ENCODE measurements around the gene ELMO1.

ELMO1 gene

DNA sequence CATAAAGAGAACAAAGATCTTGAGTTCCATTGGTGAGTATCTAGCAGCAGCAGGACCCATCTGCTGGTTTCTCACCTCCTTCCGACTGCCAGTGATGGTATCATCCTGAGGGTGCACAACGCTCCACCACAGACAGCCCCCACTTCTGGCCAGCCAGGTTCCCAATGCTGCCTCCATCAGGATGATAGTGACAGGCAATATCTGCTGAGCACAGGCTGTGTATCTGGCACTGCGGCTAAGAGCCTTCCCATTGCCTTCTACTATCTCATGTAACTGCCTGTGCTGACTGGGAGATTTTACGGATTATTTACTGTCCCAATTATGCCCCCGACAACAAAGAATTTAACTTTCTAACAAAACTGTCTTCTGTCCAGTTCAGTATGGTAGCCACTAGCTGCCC, 372.0 kb downstream of the ELMO1 start:
- DNase-seq: no peak

DNA sequence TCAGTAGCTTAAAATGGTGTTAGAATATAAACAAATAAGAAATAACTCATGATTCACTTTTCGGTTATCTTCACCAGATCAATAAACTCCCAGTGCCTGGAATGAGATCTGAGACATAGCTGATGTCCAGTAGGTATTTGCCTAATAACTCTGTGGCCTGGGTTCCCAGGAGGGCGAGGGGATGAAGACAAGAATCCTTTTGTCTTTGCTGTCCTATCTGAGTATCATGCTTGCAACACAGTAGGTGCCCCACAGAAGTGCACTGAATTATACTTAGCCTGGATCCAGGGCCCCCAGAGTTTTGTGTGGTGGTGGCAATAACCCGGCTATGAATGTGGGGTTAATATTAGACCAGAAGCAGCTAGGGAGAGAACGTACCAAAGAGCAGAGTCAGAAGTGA, 374.3 kb downstream of the ELMO1 start:
- DNase-seq: no peak

DNA sequence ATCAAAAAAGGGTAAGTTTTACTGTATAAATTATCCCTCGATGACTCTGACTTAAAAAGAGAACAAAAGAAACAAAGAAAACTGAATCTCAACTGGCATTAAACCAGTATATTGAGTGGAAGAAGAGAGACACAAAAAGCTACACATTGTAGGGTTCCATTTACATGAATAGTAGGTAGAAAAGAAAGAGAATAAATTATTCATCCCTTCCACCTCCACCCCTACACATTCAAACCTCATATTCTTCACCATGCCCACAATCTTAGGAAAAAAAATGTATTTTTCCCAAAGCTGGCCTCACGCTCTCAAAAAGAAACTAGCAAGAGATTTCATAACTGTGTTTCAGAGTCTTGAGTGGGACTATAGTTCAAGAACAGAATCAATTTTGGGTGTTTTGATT, 377.5 kb downstream of the ELMO1 start:
- no peak for DNase-seq

DNA sequence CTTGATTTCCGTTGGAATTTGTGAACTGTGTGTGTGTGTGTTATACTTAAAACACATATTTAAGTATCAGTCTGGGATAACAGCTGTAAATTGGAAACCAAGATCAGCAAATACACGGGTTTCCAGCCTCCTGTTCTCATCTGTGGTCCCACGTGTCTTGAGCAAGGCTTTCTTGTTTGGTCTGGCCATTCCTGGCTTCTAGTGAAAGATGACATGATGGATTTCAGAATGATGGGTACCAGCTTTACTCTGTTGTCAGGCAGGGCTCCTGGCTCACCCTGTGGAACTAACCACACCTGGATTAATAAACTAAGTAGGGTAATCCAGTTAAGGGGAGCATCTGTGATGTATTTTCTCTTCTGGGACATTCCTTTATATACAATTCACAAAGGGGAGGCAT, 378.2 kb downstream of the ELMO1 start:
- no peak for DNase-seq

DNA sequence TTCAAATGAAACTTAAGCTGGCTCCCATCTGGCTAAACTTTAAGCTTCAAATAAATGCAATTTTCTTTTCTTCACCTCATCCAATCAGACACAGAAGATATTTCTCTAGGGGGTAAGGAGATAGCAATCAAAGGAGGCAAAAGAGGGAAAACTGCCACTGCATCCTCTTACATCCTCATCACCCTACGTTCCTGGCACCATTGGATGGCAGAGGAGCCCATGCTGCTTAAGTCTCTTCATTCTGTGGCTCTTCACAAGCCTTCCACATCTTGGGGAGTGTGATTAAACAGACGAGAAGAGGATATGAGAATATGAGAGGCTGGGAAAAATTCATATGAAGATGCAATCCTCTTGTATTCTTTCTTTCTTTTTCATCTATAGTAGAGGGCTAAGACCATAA, 378.6 kb downstream of the ELMO1 start:
- DNase-seq: no peak

DNA sequence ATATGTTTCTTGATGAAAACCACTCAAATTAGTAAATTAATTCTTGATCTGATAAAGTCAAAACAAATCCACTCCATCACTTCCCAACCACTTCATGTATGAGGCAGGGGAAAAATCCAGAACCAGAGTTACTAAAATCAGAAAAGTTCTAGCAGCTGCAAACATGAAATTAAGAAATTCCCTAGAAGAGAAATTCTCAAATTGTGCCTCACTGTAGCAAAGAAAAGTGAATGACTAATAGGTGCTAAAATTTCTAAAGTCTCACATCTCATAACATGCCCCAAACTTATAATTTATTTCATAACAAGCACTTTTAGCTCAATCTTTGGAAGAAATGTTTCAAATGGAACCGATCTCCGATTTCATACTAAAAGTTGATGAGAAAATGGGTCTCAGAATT, 379.3 kb downstream of the ELMO1 start:
- no peak for DNase-seq

DNA sequence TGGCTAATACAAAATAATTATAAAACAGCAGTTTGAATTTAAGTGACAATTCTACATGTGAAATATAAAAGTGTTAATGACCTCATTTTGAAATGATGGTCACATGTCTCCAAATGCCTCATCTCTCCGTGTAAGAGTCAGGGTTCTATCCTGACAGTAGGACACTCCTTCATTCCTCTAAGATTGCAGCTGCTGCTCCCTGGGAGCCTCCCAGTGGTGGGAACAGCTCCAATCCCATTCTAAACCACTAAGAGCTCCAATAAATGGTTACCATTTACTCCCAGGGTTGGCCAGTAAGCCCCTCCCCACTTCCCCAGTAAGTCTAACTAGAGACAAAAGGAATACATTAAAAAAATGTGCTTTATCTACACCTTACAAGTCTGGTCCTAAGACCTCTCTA, 379.8 kb downstream of the ELMO1 start:
- DNase-seq: no peak

DNA sequence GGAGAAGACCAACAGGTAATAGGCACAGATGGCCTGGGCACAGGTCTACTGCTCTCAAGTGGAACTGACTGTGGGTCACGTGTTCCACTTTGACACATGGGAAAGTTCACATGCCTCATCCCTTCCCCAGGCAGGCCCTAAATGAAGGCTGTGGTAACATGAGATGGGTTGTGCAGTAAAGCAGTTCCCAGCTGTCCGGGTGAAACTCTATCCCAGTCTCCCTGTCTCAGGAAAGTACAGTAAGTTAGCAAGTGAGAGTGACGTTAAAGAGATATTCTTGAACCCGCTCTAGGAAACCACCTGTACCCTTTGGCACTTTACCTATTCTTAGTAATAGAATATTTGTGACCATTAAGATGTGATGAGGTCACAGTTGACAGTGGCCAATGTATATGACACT, 380.6 kb downstream of the ELMO1 start:
- DNase-seq: no peak

DNA sequence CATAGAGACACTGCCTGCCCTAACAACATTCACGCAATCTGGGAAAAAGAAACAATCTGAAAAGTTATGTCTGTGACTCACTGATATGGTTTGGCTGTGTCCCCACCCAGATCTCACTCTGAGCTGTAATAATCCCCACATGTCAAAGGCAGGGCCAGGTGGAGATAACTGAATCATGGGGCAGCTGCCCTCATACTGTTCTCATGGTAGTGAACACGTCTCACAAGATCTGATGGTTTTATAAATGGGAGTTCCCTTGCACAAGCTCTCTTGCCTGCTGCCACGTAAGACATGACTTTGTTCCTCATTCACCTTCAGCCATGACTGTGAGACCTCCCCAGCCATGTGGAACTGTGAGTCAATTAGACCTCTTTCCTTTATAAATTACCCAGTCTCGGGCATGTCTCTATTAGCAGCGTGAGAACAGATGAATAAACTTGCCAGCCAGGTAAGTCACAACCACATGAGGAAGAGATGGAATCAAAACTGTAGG, 382.8 kb downstream of the ELMO1 start:
- DNase-seq: no peak

DNA sequence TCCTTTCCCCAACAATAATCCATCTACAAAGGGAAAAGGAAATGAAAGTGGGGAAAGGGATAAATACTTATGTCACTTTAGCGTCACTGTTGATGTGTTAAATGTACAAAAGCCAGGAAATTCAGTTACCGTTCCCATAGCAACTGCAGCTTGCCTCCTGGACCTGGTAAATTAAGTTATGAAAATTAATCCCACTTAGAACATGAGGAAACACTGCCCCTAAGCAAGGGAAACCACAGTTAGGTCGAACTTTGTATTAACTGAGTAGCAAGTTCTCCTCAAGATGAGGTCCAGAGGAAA, 386.2 kb downstream of the ELMO1 start:
- no peak for DNase-seq

DNA sequence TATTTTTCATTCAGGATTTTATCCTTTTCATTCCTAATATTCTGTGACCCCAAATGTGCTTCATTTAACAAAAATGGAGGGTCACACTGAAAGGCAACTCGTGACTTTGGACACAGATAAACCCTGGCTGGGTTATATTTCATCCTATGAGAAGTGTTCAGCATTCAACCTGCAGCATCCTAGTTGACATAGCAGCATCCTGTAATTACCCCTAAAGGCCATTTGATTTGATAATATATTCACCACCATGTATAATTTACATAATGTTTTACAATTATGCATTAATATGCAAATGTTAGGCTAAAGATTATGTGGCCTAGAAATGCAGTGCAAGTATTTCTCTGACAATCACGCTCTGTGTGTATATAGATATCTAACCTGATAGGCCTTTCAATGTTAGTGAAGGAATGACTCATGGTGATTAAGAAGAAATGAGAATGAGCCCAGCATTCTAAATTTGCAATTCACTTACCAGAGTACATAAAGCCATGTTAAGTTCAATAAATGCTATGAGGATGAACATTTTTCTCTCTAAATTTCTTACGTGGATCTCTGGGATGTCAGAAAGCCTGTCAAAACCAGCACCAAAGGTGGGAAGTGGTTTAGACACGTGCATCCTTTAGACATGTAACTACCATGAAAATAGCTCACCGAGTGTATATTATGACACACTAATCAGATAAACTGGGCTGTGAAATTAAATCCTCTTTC, 386.7 kb downstream of the ELMO1 start:
- no peak for DNase-seq

DNA sequence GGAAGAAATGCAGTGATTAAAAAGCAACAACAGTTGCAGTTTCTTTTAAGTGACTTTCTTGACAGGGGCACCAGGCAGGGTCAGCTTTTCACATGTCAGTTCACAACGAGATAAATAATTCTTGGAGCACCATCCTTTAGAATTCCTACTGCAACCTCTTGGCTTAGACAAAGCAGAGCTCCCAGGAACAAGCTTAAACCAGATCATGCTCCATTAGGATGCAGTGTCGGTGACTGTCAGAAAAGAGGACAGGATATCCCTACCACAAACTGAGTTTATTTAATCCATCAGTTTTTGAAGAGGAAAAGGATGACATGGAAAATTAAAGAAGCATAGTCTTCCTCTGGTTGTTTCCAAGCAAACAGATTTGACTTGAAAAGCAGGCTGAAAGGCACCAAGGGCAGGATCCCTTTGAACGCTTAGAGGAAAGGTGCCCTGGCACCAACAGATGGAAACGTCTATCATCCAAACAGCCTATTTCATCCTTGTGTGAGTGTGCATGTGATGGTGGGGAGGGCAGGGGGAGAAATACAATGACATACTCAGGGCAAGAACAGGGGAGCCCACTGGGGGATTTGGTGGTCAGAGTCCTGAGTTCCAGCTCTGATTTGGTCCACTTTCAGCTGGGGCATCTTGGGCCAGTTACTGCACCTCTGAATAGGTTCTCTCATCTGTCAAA, 392.3 kb downstream of the ELMO1 start:
- DNase-seq: no peak

DNA sequence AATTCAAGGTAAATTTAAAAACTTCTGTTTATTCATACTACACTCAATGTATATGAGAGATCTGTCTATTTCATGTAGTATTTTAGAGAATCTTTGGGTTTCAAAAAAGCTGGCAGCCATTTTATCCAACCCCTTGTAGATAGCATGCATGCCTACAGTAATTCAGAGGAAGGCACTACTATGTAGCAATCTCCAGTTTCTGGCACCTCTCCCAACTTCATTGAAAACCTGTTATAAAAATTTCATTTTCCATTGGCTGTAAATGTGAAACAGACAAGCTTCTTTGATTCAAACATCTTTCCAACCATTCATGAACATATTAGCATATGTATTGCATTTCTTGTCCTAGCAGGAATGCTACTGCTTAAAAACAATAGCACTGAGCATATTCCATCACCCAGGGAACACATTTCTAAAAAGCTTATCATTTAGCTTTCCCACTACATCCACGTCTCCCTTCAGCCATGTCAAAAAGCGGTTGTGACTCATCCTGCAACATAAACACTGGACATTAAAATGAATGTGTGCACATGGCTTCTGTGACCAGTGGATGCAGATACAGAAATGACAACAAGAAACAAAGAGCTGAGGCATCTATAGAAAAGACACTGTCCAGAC, 393.9 kb downstream of the ELMO1 start:
- DNase-seq: no peak

DNA sequence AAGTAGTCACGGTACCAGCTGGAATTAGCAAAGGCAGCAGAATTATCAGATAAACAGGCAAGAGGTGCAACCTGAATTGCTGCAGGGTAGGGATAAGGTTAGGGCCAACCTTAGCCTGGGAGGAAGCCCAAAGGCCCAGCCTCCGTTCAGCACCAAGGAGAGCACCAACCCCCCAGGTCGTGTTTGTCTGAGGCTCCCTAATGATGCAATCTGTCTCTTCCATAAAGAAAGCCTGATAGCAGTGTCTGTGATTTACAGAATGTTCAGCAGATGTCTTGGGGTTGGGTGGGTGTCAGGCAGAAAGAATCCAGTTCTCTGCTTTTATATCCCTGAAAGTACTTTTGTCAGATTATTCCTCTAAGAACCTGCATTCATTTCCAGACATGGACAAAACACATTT, 396.0 kb downstream of the ELMO1 start:
- no peak for DNase-seq

DNA sequence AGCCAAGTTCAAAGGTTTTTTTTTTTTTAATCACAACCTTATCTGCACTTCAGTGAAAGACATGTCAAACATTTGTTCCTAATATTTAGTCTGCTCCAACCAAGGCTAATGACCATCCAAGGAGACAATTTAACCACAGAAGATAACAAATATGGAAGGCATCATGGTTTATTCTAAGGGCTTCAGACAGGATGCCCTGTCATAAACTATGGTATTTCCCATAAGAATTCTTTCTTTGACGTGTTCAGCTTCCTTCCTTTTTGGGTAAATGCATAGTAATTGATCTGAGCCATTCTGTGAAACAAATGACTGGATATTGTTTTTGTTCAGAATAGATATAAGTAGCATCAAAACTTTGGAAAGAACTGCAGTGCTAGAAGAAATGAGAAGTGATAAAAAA, 397.9 kb downstream of the ELMO1 start:
- no peak for DNase-seq

DNA sequence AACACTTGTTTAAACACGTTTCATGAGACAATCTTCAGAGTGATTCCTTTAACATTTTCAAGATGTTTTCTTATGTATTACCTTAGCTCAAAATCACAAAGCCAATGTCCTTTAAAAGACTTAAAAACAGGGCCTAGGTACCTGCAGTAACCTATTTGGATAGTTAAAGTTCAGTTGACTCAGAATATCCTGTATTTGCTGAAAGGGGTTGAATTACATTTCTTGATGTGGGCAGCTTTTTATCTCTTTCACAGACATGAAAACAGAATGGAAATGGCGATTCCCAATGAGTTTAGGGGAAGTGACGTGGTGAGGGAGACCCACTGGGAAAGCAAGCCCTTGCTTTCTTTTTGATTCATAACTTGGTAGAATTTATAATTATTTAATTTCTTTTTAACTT, 400.0 kb downstream of the ELMO1 start:
- no peak for DNase-seq

DNA sequence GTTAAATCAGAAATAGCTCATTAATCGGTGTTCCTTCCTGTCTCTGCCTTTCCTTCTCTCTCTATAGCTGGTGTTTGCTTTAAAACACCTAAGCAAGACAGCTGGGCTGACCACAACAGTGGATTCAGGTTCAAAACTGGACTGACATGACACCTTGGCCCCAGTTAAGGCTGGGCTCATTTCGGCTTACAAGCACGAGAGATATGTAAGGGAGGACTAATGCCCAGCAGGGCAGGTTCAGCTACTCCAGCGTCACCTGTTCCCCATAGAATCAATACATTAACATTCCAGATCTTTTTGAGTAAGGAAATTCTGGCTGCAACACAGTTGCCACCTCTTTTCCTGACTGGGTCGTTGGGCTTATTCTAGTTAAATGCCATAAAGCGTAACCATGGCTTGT, 401.4 kb downstream of the ELMO1 start:
- no peak for DNase-seq

DNA sequence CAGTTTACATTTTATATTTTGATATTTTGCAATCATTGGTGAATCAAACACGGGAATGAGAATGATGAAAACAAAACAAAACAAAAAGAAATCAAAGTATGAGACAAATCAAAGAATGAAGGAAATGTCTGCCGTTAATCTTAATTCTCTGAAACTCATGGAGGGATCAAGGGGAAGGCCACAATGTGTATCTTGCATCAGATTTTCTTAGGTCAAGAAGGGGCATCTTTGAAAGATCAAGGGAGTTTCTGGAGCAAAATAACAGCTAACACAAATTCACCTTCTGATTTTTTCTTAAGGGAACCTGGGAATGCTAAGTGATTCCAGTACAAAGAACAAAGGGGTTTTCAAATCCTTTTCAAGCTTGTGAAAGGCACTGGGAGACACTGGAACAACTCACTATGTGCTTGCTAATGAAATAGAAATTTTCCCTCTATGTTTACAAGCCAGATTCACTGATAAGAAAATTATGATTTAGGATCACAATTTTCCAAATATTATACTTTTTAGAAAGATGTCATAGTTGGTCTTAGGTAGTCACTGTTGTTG, 402.1 kb downstream of the ELMO1 start:
- no peak for DNase-seq

DNA sequence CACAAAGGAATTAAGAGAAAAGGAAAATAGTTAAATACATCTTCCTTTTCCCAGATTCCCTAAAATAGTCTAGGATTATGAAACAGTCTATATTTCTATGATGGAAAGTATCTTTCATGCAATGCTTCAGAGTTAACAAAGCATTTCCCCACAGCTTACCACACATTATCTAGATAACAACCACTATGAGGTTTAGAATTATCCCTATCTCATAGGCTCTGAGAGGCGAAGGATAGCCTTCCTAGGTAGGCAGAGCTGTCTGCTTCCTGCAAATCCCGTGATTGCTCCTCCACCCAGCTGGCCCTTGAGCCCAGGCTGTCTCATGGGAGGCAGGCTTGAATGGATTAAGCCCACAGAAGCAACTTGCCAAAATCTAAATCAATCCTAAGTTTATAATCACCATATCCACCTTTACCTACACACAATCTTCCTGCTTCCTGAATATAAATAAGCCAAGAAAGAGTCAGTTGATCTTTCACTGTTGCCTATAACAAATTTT, 402.9 kb downstream of the ELMO1 start:
- no peak for DNase-seq

DNA sequence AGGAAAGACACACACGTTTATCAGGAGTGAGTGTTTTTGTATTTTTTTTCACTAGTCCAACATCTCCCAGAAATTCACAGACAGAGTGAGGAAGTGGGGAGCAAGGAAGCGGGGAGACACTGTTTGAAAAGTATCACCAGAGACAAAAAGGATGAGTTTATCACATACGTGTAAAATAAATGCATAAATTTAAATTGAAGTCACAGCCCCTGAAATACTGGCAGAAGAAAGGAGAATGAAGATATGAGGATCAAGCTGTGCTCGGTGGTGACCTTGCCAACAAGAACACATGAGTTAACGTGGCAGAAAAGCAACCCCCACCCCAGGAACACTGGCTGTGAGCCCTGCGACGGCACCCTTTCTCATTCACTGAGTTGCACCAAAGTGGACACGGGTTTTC, 407.2 kb downstream of the ELMO1 start:
- DNase-seq: no peak

DNA sequence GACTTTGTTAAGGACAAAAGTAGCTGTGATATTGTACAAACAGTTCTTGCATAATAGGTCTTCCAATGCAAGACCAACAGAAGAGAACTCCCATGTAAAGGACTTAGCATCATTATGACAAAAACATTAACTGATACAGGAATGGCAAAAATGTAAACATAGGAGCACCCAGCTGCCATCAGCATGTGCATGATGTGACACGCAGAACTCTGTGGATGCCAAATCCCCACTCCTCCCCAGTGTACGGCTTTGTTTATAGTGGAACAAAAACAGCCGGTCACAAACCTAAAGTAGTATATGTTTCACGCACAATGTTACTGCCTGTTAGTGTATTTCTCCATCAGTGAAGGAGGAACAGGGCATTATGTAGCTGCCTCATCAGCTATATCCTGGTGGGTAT, 408.3 kb downstream of the ELMO1 start:
- DNase-seq: no peak

DNA sequence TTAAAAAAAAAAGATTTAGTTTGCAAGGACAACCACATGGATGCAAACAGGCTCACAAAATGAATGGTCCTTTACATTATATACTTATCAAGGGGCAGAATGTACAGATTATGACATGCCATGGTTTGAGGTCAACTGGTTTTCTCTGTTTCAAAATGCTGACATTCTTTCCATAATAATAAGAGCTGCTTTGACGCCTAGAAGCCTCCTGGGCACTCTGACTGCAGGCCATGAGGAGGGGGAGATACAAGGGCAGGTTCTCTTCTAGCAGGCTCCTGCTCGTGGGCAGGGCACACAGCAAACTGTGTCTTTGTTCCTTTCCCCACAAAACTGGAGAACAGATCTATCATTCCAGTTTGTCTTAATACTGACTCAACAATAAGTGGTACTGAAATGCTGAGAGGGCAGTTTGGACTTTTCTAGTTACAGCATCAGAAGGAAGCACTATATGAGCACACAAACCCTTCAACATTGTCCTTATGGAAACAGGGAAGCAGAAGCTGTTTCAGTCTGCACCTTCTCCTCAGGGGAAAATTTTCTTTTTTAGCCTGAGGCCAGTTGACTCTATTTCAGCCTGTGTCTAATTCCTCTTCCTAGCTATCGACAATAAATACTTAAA, 409.4 kb downstream of the ELMO1 start:
- DNase-seq: no peak

DNA sequence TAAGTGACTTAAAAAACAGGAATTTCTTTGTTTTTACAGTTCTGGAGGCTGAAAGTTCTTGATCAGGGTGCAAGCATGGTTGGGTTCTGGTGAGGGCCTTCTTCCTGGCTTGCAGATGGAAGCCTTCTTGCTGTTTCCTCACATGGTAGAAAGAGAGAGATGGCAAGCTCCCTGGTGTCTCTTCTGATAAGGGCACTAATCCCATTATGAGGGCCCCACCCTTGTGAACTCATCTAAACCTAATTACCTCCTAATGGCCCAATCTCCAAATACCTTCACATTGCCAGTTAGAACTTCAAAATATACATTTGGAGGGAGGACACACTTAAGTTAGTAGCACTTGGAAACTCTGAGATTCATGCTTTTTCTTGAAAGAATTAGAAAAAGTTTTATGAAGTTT, 410.0 kb downstream of the ELMO1 start:
- DNase-seq: no peak

DNA sequence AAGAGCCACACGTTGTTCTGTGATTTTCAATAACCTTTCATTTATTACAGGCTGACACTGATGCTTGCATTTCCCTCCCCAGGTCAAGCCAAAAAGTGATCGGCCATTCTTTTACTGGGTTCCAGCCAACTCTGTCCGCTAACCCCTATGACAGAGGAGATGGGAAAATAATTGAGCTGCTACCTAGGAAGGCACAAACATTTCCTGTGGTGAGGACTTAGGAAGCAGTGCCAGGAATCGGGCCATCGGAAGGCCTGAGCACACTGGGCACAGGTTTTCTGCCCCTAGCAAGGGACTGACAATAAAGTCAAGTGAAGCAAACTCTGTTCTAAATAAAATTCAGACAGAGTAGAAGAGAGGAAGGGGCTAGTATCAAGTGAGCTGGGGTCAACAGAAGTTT, 411.4 kb downstream of the ELMO1 start:
- DNase-seq: no peak
